Stimulated activated CD8-positive, alpha-beta memory T cell treated with anti-CD3 and anti-CD28 coated beads, Interleukin-12 subunit alpha, Interleukin-12 subunit beta, amount 100 ng/mL, for 4 hours (primary cell): ENCODE results near the gene NPHP4.

Experiments used
- DNase-seq: peaks from one replicate; pipeline ENCODE4 v3.0.0-alpha.2; 2020; ENCODE audit warnings: low read depth

NPHP4 gene

DNA sequence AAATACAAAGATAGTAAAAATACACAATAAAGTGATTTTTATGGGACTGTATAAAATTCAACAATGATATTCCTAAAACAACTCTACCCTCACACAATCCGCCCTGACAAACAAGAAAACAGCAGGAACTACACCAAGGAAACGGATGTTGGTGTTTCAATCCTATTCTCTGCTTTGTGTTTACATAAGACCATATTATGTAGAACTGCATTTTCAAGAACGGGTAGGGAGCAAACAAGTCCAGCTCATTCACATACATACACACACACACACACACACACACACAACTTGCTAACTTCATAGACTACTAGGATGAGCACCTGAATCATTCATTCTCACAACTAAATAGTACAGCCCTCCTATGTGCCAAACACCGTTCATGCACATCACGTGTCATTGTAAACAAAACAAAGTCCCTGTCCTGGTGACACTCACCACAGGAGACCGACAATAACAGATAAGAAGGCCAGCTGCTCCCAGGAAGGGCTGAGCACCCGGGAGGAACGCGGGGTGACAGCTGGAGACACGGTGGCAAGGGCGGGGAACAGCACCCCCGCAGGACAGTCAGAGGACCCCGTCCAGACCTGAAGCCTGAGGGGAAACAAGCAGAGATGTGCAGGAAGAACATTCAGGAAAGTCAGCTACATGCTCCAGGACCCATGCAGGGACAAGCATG lies 43.0 kb downstream of the NPHP4 start:
- no peak for DNase-seq

DNA sequence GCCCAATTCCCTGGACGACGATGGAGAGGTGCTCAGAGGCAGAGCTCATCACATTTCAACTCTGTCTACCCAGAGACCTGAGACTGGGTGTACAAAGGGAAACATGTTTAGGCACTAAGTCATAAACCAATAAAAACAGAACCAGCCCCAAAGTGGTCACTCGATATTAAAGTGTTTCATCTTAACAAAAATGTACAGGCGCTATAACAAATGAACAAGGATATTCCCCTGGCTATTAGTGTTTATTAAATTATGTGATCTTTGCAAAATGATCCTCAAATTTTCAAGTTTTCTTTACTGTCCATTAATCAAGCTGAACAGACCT lies 43.6 kb downstream of the NPHP4 start:
- no peak for DNase-seq

DNA sequence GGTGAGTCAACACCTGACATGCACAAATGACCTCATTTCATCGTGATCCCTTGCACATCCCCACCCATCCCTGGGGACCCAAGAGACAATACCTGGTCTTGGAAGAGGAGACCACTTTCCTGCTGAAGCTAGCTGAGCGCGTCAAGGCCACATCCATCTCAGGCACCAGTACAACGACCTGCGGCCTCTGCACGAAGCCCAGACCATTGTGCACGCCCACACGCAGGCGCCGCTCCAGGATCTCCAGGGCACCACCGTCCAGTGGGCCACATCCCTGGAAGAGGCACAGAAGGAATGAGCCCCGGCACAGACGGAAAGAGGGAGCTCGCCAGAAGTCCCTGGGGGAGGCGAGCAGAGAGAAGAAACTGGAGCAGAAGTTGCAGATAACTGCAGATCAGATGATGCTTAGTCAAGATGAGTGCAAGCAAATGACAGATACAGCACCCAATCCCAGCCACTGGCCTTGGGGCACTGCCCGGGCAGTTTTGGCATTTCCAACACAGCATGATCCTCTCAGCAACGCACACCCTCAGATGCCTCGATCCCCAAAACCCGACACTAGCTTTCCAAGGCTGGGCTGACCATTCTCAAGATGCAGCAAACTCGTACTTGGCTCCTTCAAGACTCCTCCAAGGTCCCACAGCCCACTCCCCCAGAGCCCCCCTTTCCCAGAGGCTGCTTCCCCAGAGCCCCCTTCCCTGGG lies 44.1 kb downstream of the NPHP4 start:
- DNase-seq = no peak

DNA sequence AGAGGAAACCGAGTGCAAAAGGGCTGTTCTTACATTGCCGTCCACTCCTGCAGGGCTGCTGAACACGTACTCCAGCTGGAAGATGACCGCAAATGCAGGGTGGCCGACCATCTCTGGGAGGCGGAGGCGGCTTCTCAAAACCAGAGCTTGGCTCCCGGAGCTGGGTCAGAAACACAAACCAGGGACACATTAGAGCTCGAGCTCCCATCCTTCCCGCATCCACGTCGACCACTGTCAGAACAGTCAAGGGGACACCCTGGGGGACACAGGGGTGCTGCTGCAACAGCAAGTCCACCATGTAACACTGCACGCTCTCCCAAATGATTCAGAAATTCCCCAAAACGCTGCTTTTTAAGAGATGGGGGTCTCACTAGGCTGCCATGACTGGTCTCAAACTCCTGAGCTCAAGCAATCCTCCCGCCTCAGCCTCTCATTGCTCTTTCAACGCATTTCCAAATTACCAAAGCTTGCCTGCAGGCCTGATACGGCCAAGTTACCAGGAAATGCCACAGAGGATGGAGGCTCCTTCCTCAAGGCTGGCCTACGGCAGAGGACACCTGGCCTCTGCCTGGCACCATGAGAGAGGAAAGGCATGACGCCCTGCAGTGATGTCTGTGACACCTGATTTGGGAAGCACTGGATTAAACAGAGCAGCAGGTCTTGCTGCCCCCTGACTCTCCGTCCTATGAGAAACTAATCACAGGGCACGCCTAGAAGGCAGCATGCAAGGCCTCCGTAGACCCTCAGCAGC lies 45.0 kb downstream of the NPHP4 start:
- no peak for DNase-seq

DNA sequence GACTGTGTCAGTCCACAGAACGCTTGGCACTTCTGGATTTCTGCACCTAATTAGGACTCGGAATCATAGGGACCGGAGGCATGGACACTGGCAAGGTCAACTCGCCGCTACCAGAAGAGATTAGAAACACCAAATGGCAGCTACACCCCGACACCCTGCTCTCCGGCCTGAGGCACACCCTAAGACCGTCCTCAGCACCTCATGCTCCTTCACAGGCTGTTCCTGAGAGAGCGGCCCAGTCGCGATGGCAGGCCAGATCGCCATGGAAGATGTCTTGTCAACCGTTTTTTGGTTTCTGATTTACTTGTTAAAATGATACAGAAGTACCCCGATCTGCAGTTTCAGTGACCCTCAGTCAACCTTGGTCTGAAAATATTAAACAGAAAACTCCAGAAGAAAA lies 46.8 kb downstream of the NPHP4 start:
- DNase-seq = no peak

DNA sequence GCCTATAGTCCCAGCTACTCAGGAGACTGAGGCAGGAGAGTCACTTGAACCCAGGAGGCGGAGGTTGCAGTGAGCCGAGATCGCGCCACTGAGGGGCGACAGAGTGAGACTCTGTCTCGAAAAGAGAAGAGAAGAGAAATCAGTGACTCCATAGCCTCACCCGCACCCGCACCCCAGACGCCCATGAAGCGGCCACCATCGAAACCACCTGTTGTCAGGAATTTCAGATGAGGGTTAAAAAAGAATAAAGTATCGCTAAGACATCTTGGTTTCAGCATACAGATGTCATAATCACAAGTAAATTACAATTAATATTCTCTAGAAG lies 47.4 kb downstream of the NPHP4 start:
- DNase-seq = no peak

DNA sequence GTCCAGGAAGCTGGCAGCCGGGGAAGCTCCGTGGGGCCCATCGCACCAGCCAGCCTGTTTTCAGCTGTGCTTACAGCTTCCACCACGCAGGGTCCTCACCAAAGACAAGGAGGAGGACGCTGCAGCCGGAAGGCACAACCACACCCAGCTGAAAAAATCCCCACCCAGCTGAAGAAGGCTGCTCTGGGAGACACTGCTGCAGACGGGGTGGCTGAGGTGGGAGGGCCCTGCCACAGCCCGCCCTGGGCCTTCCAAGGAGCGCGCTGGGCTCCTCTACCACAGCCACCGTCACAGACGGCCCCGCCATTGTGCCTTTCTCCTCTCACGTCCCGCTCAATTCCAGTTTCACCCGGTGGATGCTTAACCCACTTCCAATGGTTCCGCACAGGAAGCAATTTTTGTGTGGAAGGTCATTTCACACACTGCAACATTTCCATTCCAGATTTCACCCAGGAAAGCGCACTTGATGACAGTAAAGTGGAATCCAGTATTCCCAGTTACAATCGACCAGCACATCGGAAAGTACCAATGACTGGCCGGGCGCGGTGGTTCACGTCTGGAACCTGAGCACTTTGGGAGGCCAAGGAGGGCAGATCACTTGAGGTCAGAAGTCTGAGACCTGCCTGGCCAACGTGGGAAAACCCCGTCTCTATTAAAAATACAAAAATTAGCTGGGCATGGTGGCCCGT lies 47.9 kb downstream of the NPHP4 start:
- no peak for DNase-seq

DNA sequence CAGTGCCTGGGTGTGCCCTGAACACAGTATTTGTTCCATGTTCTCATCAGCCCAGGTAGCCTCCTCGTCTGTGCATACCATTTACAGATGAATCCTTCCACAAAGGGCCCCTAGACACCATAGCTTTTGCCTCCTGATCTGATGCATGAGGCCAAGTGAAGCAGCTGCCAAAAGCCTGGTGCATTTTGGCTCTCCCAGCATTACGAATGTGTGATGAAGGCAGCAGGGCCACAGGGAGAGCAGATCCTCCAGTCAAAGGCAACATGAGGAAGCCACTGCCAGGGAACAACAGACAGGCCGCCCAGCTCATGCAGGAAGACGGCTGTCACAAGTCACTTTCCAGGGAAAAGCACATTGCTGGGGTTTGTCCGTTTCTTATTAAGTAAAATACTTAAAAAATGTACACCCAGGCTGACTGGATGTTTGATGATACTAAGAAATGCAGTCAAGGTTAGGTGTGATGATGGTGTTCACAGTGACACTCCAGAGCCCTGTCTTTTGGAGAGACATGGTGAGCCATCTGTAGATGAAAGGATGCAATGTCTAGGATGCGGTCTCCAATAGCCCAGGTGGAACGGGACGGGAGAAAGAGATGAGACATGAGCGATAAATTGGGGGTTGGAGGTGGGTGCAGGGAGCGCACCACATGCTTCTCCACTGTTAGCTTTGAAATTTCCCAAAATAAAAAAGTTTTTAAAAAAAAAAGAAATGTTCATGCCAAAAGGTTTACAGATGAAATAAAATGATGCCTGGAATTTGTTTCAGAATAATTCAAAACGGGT lies 48.7 kb downstream of the NPHP4 start:
- DNase-seq = no peak

DNA sequence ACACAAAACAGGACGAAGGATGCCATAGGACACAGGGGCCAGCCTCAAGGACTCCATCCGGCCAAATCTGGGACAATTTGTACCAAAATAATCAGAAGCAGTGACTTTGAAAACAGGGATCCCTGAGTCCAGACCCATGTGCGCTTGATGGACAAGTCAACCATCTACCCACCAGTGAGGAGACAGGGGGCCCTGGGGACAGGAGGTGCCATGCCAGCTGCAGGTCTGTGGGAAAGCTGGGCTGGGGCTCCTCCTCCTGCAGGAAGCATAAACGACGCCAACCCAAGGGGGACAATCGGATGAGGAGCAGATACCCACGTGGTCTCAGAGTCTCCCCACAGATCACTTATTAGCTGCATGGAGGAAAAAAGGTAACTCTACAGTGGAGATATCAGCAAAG lies 50.6 kb downstream of the NPHP4 start:
- DNase-seq = no peak

DNA sequence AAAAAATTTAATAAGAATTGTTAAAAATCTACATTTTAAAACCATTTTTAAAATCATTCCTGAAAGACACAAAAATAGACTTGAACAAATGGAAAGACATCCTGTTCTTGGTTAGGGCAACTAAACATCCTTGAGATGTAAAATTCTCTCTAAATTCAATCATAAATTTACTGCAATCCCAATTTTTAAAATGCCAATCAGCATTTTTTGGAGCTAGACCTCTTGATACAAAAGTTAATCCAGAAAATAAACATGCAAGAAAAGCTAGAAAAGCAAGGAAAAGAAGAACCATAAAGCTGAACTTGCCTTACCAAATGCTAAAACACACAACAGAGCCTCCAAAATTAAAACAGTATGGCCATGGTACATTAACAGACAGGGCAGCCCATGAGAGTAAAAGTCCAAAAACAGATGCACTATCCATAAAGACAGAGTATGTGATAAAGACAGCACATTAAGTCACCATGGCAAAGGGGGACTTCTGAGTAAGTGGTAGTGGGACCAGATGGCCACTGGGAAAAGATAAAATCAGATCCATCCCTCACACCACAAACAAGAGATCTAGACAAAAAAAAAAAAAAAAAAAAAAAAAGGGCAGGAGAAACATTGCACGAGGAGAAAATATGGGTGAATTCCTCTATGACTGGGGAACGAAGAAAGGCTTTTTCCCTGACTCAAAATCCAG lies 51.4 kb downstream of the NPHP4 start:
- DNase-seq = no peak

DNA sequence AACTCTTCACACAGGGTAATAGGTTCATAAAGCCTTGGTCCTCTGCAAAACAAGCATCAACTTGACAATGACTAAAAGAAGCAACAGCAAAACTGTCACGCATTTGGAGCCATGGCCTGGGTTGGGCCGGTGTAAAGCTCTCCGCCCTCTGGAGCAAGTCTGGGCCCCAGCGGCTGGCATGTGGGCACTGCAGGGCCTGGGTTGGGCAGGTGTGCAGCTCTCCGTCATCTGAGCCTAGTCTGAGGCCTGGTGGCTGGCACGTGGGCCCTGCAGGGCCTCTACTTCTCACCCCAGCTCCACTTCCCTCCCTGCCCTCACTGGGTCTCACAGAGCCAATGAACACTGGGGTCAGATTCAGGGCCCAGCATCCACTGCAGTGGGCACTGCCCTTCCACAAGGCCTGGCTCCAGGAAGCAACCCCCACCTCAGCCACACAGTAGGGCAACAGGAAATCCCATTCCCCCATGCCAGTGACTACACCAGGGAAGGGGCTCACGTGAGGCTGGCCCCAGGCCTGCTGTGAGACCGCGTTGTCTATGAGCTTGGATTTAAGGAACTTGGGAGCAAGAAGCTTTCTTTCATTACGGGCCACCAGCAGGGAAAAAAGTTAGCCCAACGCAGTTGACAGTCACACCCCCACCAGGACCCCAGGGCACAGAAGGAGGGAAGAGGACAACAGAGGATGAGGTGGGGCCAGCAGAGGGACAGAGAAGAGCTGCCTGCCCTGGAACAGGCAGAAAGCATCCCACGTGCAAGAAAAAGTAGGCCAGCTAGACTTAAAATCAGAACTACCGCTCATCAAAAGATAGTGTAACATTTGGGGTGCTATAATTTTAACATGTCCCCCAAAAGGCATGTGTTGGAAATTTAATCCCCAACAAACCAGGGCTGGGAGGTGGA lies 52.7 kb downstream of the NPHP4 start:
- DNase-seq = no peak

DNA sequence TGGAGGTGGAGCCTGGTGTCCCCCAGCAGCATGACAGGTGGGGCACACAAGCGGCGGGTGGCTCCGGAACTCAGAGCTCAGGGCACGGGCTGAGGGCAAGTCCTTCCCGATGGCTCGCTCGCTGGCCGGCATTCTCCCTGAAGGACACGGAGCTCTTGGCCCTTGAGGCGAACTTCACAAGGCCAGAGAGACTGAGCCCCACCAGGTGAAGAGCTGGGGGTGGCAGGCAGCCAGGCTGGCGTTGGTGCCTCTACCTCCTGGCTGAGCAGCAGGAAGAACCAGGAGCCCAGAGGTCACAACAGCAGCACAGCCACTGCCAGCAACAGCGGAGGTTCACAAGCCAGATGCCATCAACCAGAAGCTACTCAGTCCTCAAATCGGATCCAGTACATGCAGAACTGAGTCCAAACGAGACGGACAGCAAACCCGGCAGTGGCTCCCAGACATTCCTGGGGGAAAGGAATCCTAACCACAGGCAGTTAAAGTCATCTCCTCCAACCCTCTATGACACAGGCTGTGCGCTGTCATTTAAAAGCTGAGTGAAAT lies 54.1 kb downstream of the NPHP4 start:
- DNase-seq = no peak

DNA sequence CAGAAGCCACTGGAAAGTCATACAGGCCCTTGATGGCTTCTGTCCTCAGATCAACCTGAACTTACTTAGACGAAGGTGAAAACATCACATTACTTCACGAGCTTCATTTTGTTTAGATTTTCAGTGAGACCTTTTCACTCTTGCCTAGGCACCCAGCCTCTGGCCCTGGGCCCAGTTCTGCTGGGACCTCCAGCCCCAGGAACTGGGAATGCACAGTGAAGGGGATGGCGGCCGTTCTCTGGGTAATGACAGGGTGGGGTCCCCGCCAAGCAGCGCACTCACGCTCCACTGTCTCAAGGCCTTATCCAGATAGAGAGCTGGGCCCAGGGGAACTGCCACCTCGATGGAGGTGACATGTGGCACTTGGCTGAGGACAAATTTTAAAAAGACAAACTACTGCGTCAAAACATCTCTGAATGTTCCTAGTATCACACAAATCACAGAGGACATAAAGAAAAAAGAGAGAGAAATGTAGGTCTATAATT lies 54.8 kb downstream of the NPHP4 start:
- DNase-seq = no peak

DNA sequence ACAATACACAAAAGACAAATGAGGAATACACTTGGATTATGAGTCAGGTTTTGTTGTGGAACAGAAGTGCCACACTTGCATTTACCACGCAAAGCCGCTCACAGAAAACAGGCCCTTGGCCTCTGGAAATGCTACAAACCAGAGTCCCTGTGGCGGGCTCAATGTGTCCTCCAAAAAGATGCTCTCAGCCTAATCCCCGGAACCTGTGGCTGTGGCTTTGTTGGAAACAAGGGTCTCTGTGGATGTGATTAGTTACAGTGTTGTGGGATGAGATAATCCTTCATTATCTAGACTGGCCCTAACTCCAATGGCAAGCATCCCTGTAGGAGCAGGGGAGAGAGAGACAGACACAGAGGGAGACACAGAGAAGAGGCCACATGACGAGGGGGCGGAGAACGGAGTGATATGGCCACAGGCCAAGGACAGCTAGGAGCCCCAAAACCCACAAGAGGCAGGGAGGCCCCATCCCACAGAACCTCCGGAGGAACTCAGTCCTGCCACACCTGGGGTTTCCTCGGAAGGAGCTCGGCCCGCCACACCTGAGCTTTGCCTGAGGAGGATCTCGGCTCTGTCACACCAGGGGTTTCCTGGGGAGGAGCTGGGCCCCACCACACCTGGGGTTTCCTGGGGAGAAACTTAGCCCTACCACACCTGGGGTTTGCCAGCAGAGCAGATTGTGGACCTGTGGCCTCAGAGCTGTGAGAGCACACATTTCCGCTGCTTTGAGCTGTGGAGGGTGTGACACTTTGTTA lies 55.4 kb downstream of the NPHP4 start:
- DNase-seq = no peak

DNA sequence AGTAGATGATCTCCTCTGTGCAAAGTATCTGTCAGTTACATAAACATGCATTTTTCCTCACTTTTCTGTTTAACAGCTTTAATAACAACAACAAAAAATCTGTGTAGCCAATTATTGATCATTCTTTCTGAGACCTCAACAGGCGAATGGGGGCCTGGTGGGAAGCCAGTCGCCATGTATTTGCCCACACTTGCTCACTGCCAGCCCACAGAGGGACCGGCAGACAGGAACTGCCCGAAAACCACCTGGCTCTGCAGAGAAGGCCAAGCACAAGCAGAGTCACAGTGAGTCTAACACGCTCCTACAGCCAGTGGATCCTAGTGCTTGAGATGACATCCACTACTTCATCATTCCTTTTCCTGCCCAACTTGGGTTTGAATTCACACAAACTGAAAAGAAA lies 56.1 kb downstream of the NPHP4 start:
- DNase-seq = no peak

DNA sequence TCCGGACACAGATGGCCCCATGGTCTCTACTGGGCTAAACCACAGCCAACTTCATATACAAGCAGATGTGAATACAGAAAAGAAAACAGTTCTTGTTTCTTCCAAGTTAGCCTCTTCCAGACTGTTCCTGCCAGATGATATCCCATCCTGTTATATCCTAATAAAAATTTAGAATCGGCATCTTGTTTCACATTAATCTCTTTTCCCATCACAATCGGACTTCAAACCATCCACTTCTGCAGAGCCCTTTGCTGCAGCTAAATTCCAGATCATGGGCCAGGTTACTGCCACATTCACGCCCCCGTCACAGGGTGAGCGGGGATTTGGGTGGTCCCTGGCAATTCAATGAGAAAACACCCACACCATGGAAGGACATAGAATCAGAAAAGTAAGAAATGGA lies 57.2 kb downstream of the NPHP4 start:
- no peak for DNase-seq

DNA sequence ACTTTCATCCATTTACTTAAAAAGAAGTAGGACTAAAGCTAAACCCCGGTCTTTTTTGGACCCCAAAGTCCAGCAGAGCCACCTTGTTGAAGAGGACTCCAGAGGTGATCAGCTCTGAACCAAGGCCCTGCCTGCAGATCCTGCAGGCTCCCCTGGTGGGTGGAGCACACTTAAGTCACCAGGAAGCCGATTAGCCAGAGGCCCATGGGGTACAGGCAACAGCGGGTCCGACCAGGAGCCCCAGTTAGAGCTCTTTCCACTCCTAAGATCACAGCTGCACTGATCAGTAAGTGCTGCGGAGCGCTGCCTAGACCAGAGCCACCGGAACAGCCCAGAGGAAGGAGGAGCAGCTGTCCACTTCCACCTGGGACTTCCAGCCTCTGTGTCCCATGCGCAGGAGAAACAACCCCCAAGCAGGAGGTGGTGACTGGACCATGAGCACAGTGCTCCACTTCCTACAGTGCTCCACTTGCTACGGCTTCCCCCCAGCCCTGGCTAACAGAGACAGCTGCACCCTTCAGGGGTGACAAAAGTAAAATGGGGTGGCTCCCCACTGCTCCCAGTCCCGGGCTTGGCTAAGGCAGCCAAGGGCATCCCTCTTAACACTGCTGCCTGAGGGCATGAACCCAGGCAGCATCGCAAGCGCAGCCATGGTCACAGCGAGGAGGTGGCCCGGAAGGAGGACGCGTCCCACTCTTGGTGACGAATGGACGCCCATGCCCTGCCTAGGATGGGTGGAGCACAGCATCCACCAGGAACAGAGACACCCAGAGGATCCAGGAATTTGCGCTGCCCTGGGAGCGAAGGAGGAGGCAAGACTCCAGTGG lies 58.0 kb downstream of the NPHP4 start:
- no peak for DNase-seq

DNA sequence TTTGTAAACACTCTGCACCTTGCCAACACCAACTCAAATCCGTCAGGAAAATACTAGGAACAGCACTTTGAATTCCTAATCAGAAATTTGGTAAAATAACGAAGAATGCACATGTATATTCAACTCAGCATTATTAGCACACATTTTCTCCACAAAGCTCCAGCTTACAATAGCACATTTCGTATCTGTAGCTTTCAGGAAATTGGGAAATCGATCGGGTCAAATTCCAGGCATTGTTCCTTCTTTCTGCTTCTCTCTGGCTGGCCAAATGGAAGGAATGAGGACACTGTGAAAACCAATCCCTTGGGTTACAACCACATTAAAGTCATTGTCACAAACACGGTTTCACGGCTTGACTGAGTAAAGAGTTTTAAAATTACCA lies 58.6 kb downstream of the NPHP4 start:
- no peak for DNase-seq

DNA sequence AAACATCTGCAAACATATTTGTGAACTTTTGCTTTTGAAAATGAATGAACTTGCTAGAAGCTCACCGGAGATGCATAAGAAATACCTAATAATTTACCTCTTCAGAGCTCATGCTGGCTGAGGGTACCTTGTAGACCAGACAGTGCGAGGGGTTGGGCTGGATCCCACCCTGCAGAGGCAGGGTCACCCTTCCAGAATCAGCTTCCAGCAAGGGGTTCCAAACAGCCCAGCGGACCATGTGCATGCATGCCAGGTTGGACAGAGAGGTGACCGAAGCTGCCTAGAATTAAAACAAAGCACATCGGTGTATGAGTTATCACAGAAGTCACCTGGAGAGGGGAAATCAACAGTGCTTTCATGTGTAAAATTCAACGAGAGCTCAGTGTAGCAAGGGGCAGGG lies 59.2 kb downstream of the NPHP4 start:
- no peak for DNase-seq
